ENCODE data around the gene PRODH2. TPM values are rescaled to one million over a fixed set of nuclear protein-coding genes. Genes with fewer than 3 reads are reported as not detected.
A peak's percentile ranks its signal among the peaks of the same experiment; 100 is the strongest.

Gene PRODH2
- polyA plus RNA-seq, 2 of the 4 experiments (the other 2 are of a cell fraction), result 0.92 to 1.0 TPM

DNA sequence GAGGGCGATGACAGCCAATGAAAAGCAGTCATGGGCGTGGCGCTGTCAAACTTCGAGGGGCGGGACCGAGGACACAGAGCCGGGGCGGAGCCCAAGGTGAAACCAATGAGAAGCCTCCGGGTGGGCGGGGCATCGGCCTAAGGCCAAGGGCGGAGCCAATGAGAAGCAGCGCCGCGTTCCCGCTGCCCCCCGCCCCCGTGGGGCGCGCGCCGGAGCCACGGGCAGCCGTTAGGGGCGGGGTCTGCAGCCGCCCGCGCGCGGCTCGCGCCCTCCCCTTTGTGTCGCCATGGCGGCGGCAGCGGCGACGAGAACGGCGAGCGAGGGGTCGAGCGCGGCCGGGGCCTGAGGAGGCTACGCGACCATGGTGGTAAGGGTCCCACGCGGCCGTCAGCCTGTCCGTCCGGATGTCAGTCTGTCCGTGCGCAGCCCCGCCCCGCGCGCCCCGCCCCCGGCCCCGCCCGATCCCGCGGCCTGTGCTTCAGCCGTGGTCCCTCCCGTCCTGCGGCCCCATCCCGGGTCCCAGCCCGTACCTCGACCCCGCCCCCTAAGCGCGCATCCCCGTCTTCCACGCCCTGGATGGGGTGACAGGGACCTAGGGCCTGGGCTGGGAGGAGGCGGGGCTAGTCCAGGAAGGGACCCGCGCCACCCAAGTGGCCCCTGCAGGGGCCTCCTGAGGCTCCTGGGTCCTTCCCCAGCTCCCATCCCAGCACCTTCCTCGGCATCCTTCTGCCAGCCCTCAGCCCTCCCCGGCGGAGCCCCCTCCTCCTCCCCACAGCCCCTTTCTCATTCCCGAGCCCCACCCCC is 37.1 kb downstream of the PRODH2 start, which contains the start of gene ARHGAP33 (continued):
- peak in 1 of 2 experiments; percentile 39; a peak in 1 of 5 replicates for TF ChIP-seq JUN (IDR thresholded peaks at IDR 0.05)
- no peak for TF ChIP-seq CBX8 (IDR thresholded peaks at IDR 0.05)
- no peak for TF ChIP-seq HOXB13 (CRISPR knock-in tag; IDR thresholded peaks at IDR 0.05; ENCODE audit: low read depth)
- TF ChIP-seq, protein P1, sequence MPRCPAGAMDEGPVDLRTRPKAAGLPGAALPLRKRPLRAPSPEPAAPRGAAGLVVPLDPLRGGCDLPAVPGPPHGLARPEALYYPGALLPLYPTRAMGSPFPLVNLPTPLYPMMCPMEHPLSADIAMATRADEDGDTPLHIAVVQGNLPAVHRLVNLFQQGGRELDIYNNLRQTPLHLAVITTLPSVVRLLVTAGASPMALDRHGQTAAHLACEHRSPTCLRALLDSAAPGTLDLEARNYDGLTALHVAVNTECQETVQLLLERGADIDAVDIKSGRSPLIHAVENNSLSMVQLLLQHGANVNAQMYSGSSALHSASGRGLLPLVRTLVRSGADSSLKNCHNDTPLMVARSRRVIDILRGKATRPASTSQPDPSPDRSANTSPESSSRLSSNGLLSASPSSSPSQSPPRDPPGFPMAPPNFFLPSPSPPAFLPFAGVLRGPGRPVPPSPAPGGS (IDR thresholded peaks at IDR 0.05), result no peak
- TF ChIP-seq MYC (IDR thresholded peaks at IDR 0.05; ENCODE audit: borderline replicate concordance, low read length), result no peak

DNA sequence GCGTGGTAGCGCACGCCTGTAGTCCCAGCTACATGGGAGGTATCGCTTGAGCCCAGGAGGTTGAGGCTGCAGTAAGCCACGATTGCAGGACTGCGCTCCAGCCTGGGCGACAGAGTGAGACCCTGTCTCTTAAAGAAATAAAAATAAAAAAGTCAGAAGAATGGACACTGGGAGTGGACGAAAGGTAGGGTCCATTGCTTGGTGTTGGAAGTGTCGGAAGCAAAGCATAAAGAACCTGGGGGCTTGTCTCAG is 37.7 kb downstream of the PRODH2 start:
- no peaks in the 10 kb centered on the region for H3K9me3 ChIP-seq
- peaks cover 31% of the 10 kb centered on the region for H3K4me1 ChIP-seq
- FAIRE-seq (no peak), DNase-seq (ENCODE audit: low read depth in 1 of 2, low spot score in 1 of 2) (no peak), ATAC-seq (peak; percentile 12 to 53)
- peak overlapping the region; percentile 96 for H3K4me2 ChIP-seq
- TF ChIP-seq HOXA7 (CRISPR knock-in tag; IDR thresholded peaks at IDR 0.05), result no peak
- no peak for TF ChIP-seq CEBPB (IDR thresholded peaks at IDR 0.05)
- TF ChIP-seq POLR2AphosphoS2 (conservative IDR thresholded peaks at IDR 0.05; ENCODE audit: low read length), result no peak
- POLR2A ChIA-PET, result interaction anchor here (1.2 kb wide), 1 partner anchor 27 kb away, joined by 3 read pairs; the partner anchor contains the start of gene LIN37
- peak overlapping the region; percentile 62 for H3K4me3 ChIP-seq
- 13% methylated on average over 9 of the region's 9 CpGs for WGBS (ENCODE audit: missing lambda C conversion rate)
- CTCF ChIA-PET, result interaction anchor here (0.7 kb wide), 1 partner anchor 9 kb away, joined by 3 read pairs; no protein-coding TSS in a partner anchor
- no peak overlapping the region for H3K27ac ChIP-seq

DNA sequence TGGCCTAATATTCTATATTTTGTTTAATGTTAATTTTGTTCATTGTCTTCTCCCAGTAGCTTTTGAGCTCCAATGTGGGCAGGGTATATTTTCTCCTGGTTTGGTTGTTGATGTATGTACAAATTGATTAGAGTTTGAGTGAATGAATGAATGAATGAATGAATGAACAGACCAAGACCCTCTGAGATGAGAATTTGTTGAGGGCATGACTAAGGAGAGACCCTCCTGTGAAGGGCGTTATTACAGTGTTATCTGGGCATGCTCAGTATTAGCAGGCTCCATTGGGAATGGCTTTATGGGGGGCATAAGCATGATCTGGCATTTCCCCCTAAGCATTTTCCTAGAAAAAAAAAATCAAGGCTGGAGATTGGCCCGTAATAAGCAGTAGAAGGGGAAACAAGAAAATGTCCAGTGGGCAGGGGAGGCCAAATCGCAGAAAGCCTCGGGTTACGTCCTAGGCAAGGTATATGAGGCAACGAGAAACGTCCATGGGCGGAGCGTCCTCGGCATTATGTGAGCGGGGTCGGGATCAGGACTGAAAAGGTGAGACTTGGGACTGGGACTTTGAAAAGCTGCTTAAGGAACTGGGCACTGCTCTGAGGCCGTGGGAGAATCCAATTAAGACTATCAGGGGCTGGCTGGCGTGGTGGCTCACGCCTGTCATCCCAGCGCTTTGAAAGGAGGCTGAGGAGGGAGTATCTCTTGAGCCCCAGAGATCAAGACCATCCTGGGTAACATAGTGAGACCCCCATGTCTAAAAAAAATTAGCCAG is 38.2 kb downstream of the PRODH2 start:
- DNase-seq (ENCODE audit: low read depth in 1 of 2, low spot score in 1 of 2) (peak; percentile 56 to 76), ATAC-seq (peak; percentile 35 to 42), FAIRE-seq (peak; percentile 18)
- peak overlapping the region; percentile 62 for H3K4me3 ChIP-seq
- H3K27ac ChIP-seq, result no peak overlapping the region
- H3K9me3 ChIP-seq, result no peaks in the 10 kb centered on the region
- peaks cover 31% of the 10 kb centered on the region for H3K4me1 ChIP-seq
- ChIA-PET CTCF (interaction anchor here (0.7 to 2.3 kb wide), 6 partner anchors 8 to 181 kb away, joined by 3 to 8 read pairs (median 4); no protein-coding TSS in a partner anchor), POLR2A (interaction anchor here (0.7 to 1.2 kb wide), 3 partner anchors 12 to 217 kb away, joined by 3 to 7 read pairs (median 4); partner anchors contain the start of gene LIN37)
- H3K4me2 ChIP-seq, result peak overlapping the region; percentile 96
- 11% methylated on average over 16 of the region's 16 CpGs for WGBS (ENCODE audit: missing lambda C conversion rate)
- TF ChIP-seq TP53 (CRISPR knock-in tag; IDR thresholded peaks at IDR 0.05) (no peak), ZC3H11A (IDR thresholded peaks at IDR 0.05) (0 out of 2 replicates have a peak, but pooled peaks have one; percentile 3), POLR2A (IDR thresholded peaks at IDR 0.05; ENCODE audit: low read length) (no peak), POLR2AphosphoS2 (conservative IDR thresholded peaks at IDR 0.05; ENCODE audit: low read length) (no peak; the same call in 1 of the 2 replicates), MYC (IDR thresholded peaks at IDR 0.05; ENCODE audit: borderline replicate concordance, low read length) (0 out of 2 replicates have a peak, but pooled peaks have one; percentile 4), KDM5A (IDR thresholded peaks at IDR 0.05) (no peak), ZNF302 (CRISPR knock-in tag; IDR thresholded peaks at IDR 0.05) (no peak), HOXB13 (CRISPR knock-in tag; IDR thresholded peaks at IDR 0.05; ENCODE audit: low read depth) (0 out of 2 replicates have a peak, but pooled peaks have one; percentile 6)
- TF ChIP-seq, protein P2, sequence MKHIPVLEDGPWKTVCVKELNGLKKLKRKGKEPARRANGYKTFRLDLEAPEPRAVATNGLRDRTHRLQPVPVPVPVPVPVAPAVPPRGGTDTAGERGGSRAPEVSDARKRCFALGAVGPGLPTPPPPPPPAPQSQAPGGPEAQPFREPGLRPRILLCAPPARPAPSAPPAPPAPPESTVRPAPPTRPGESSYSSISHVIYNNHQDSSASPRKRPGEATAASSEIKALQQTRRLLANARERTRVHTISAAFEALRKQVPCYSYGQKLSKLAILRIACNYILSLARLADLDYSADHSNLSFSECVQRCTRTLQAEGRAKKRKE (CRISPR knock-in tag; IDR thresholded peaks at IDR 0.05; ENCODE audit: low read depth), result no peak
- TF ChIP-seq, protein P3, sequence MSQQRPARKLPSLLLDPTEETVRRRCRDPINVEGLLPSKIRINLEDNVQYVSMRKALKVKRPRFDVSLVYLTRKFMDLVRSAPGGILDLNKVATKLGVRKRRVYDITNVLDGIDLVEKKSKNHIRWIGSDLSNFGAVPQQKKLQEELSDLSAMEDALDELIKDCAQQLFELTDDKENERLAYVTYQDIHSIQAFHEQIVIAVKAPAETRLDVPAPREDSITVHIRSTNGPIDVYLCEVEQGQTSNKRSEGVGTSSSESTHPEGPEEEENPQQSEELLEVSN (IDR thresholded peaks at IDR 0.05; ENCODE audit: borderline replicate concordance, low read depth), result 0 out of 2 replicates have a peak, but pooled peaks have one; percentile 10

Data from A549 (cell line).